Caco-2 (cell line): ENCODE results near the gene GPR17. TPM values are rescaled to one million over a fixed set of nuclear protein-coding genes. Genes with fewer than 3 reads are reported as not detected.

Source experiments
- BruUV-seq: library from RNA; stranded (reverse); fragments of 400-500 nt; replicated peaks from 2 replicates; lab custom pipeline; 2021; lab: Mats Ljungman, UMichigan
- CTCF ChIA-PET: fragments of 300-600 bp; sonication (Branson Sonifier 250); formaldehyde crosslinking; loops from one replicate; lab custom pipeline; 2022; ENCODE audit warnings: antibody characterized with exemption; lab: Charles Lee
- POLR2A ChIA-PET: fragments of 300-600 bp; sonication (Branson Sonifier 250); formaldehyde crosslinking; loops from one replicate; lab custom pipeline; 2022; ENCODE audit warnings: antibody characterized with exemption; lab: Charles Lee
- DNase-seq, 2 experiments: peaks; one replicate each; pipeline versions ENCODE4 v3.0.0 to v3.0.0-alpha.2; 2020 to 2022
- H3K27me3 ChIP-seq: replicated peaks from 2 replicates; pipeline ENCODE4 v1.6.0; 2011; ENCODE audit warnings: low read length; ENCODE audit not compliant: control insufficient read depth, insufficient read depth
- H3K36me3 ChIP-seq: 2 replicates; pipeline ENCODE4 v1.5.1; 2011; ENCODE audit warnings: low read length; ENCODE audit not compliant: control insufficient read depth, insufficient read depth
- H3K4me1 ChIP-seq: fragments of 250-450 bp; sonication (Bioruptor Pico); 2 replicates; pipeline ENCODE4 v1.5.1; 2020; ENCODE audit warnings: mild to moderate bottlenecking
- H3K4me3 ChIP-seq: 2 replicates; pipeline ENCODE4 v1.5.1; 2011; ENCODE audit warnings: low read depth, mild to moderate bottlenecking, control low read depth, low read length
- H3K9me3 ChIP-seq: fragments of 250-450 bp; sonication (Bioruptor Pico); 2 replicates; pipeline ENCODE4 v1.5.1; 2020; ENCODE audit warnings: mild to moderate bottlenecking, moderate library complexity
- H3K27ac Mint-ChIP-seq: one replicate; pipeline ENCODE4 v1.8.0; 2022; ENCODE audit warnings: mixed read lengths; ENCODE audit not compliant: unreplicated experiment
- H3K27me3 Mint-ChIP-seq: one replicate; pipeline ENCODE4 v1.8.0; 2022; ENCODE audit warnings: mixed read lengths; ENCODE audit not compliant: insufficient read depth, unreplicated experiment
- H3K36me3 Mint-ChIP-seq: one replicate; pipeline ENCODE4 v1.8.0; 2022; ENCODE audit warnings: mild to moderate bottlenecking, mixed read lengths; ENCODE audit not compliant: insufficient read depth, unreplicated experiment
- H3K4me1 Mint-ChIP-seq: one replicate; pipeline ENCODE4 v1.8.0; 2022; ENCODE audit warnings: low read depth, mixed read lengths; ENCODE audit not compliant: unreplicated experiment
- H3K4me3 Mint-ChIP-seq: one replicate; pipeline ENCODE4 v1.8.0; 2022; ENCODE audit warnings: mild to moderate bottlenecking, moderate library complexity, mixed read lengths; ENCODE audit not compliant: unreplicated experiment
- H3K9me3 Mint-ChIP-seq: one replicate; pipeline ENCODE4 v1.8.0; 2022; ENCODE audit warnings: mixed read lengths; ENCODE audit not compliant: unreplicated experiment
- intact Hi-C: fragments of 100-400 bp; cut with micrococcal nuclease; formaldehyde crosslinking; loops from one replicate; pipeline ENCODE4 v1.10.0; 2022; ENCODE audit not compliant: unreplicated experiment
- total RNA-seq: library from RNA; stranded (reverse); gene quantifications from 2 replicates; pipeline ENCODE4 v1.2.3, GENCODE V29; 2022
- TF ChIP-seq, protein P1 (sequence below), 2 experiments: fragments of 200-600 bp in 1 of 2; IDR thresholded peaks; 1 replicate in 1 of 2; 2 replicates in 1 of 2; pipeline versions ENCODE4 v1.5.1 to v1.8.0; 2011 to 2022; ENCODE audit warnings: antibody characterized with exemption in 1 of 2, control low read depth in 1 of 2, inconsistent platforms in 1 of 2, low read depth in 1 of 2, low read length in 1 of 2, mild to moderate bottlenecking in 1 of 2, moderate library complexity in 1 of 2; ENCODE audit not compliant: insufficient read depth in 1 of 2, severe bottlenecking in 1 of 2, unreplicated experiment in 1 of 2

Gene GPR17
- total RNA-seq, 1 experiment from 2014 or later = not detected

DNA sequence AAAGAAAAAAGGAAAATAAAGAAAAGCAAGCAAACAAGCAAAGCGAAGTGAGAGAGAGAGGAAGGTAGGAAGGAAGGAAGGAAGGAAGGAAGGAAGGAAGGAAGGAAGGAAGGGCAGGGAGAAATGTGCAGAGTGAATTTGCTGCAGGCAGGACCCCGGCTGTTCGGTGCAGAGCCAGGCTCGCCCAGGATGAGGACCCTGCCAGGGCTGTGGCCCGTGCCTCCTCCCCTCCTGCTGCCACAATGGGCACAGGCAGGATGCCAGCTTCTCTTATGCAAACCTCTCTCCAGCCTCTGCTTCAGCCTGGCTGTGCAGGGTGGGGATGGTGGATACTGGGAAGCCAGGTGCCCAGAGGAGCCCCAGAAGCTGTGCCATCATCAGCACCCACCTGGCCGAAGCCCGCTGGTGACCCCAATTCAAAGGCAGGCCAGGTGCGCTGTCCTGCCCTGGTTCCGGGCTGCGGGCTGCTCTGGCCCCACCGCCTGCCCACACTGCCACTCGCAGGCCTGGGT, 3.2 kb downstream of the GPR17 start:
- H3K36me3 ChIP-seq = no peaks in the 10 kb centered on the region
- no peaks in the 10 kb centered on the region for H3K9me3 Mint-ChIP-seq
- ChIA-PET POLR2A (interaction anchor here (1.5 kb wide), 1 partner anchor 123 kb away, joined by 4 read pairs; the partner anchor contains the start of gene IWS1), CTCF (interaction anchor here (1.0 to 2.5 kb wide), 3 partner anchors 51 to 452 kb away, joined by 3 to 43 read pairs (median 11); no protein-coding TSS in a partner anchor)
- H3K36me3 Mint-ChIP-seq = no peaks in the 10 kb centered on the region
- intact Hi-C loops = loop anchor here (1.0 to 2.0 kb wide), 4 partner anchors 26 to 452 kb away; partner anchors contain the start of genes IWS1 and LIMS2
- DNase-seq = no peak
- no TSS peak for BruUV-seq
- H3K4me3 Mint-ChIP-seq = no peak overlapping the region
- H3K4me1 Mint-ChIP-seq = no peaks in the 10 kb centered on the region
- no peak overlapping the region for H3K4me3 ChIP-seq
- TF ChIP-seq, protein P1, sequence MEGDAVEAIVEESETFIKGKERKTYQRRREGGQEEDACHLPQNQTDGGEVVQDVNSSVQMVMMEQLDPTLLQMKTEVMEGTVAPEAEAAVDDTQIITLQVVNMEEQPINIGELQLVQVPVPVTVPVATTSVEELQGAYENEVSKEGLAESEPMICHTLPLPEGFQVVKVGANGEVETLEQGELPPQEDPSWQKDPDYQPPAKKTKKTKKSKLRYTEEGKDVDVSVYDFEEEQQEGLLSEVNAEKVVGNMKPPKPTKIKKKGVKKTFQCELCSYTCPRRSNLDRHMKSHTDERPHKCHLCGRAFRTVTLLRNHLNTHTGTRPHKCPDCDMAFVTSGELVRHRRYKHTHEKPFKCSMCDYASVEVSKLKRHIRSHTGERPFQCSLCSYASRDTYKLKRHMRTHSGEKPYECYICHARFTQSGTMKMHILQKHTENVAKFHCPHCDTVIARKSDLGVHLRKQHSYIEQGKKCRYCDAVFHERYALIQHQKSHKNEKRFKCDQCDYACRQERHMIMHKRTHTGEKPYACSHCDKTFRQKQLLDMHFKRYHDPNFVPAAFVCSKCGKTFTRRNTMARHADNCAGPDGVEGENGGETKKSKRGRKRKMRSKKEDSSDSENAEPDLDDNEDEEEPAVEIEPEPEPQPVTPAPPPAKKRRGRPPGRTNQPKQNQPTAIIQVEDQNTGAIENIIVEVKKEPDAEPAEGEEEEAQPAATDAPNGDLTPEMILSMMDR (IDR thresholded peaks at IDR 0.05; ENCODE audit: insufficient read depth in 1 of 2, low read depth in 1 of 2, low read length in 1 of 2, severe bottlenecking in 1 of 2, unreplicated experiment in 1 of 2) = no peak
- H3K9me3 ChIP-seq = no peaks in the 10 kb centered on the region
- H3K27me3 Mint-ChIP-seq = no peaks in the 10 kb centered on the region
- no peaks in the 10 kb centered on the region for H3K27me3 ChIP-seq
- peaks cover 11% of the 10 kb centered on the region for H3K4me1 ChIP-seq
- H3K27ac Mint-ChIP-seq = no peak overlapping the region

DNA sequence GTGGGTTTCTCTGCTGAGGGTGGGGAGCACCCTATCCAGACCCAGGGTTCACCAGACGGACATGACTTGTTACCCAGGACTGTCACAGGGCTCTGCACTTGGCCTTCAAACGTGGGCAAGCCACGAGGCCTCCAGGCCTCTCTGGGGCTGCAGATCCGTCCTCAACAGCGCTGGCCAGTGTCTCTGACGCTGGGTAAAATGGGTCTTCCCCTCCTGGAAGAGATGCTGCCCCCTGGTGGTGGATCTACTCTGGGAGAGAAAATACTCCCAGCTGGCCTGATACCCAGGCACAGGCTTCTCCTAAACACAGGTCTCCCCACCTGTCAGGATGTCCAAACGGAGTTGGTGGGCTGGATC, 3.7 kb downstream of the GPR17 start:
- ChIA-PET CTCF (interaction anchor here (0.8 to 2.5 kb wide), 7 partner anchors 11 to 453 kb away, joined by 3 to 43 read pairs (median 4); partner anchors contain the start of gene LIMS2), POLR2A (interaction anchor here (1.5 kb wide), 1 partner anchor 123 kb away, joined by 4 read pairs; the partner anchor contains the start of gene IWS1)
- Histone ChIP-seq H3K9me3 (no peaks in the 10 kb centered on the region), H3K27me3 (no peaks in the 10 kb centered on the region), H3K36me3 (no peaks in the 10 kb centered on the region), H3K4me1 (peaks cover 11% of the 10 kb centered on the region), H3K4me3 (no peak overlapping the region)
- H3K9me3 Mint-ChIP-seq = no peaks in the 10 kb centered on the region
- H3K27me3 Mint-ChIP-seq = no peaks in the 10 kb centered on the region
- H3K27ac Mint-ChIP-seq = no peak overlapping the region
- intact Hi-C loops = loop anchor here (1.0 to 2.0 kb wide), 4 partner anchors 26 to 453 kb away; partner anchors contain the start of genes IWS1 and LIMS2
- no peaks in the 10 kb centered on the region for H3K36me3 Mint-ChIP-seq
- TF ChIP-seq, protein P1 (IDR thresholded peaks at IDR 0.05; ENCODE audit: insufficient read depth in 1 of 2, low read depth in 1 of 2, low read length in 1 of 2, severe bottlenecking in 1 of 2, unreplicated experiment in 1 of 2) = peak; percentile 82 to 86
- H3K4me1 Mint-ChIP-seq = no peaks in the 10 kb centered on the region
- DNase-seq = peak; percentile 87 to 90
- no TSS peak for BruUV-seq
- no peak overlapping the region for H3K4me3 Mint-ChIP-seq

DNA sequence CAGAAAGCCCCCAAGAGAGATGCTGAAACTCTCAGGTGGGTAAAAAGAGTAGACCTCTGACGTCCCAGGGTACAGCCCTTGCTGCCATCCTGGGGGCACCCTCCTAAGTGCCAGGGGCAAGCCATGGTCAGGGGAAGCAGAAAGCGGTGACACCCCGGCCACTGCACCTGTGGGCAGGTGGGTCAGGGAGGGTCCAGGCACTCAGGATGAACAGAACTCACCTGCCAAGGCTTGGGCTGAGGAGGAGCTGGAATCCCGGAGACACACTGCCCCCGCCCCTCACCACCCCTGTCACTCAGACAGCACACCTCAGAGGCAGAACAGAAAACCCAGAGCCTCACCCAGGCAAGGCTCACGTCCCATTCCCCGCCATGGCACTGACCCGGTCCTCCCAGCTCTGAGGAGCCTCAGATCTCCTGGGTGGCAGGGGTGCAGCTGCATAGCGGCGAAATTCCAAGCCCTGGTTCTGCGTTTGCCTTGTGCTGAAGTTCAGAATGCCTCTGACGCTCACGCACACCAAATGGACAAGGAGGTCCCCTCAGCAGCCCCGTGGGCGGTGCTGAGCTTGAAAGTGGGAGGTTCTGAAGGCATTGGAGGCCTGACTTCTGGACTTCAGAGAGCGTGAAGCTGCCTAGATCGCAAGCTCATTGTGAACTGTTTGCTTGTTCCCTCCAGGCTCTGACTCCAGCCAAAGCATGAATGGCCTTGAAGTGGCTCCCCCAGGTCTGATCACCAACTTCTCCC, 4.3 kb downstream of the GPR17 start:
- H3K36me3 ChIP-seq = no peaks in the 10 kb centered on the region
- no peak overlapping the region for H3K4me3 ChIP-seq
- ChIA-PET CTCF (interaction anchor here (0.6 to 2.5 kb wide), 8 partner anchors 10 to 453 kb away, joined by 3 to 43 read pairs (median 4); partner anchors contain the start of gene LIMS2), POLR2A (interaction anchor here (1.5 kb wide), 1 partner anchor 124 kb away, joined by 4 read pairs; the partner anchor contains the start of gene IWS1)
- Mint-ChIP-seq H3K27me3 (no peaks in the 10 kb centered on the region), H3K27ac (no peak overlapping the region), H3K4me1 (no peaks in the 10 kb centered on the region), H3K4me3 (no peak overlapping the region), H3K9me3 (no peaks in the 10 kb centered on the region), H3K36me3 (no peaks in the 10 kb centered on the region)
- no peaks in the 10 kb centered on the region for H3K9me3 ChIP-seq
- no peaks in the 10 kb centered on the region for H3K27me3 ChIP-seq
- TF ChIP-seq, protein P1 (IDR thresholded peaks at IDR 0.05; ENCODE audit: insufficient read depth in 1 of 2, low read depth in 1 of 2, low read length in 1 of 2, severe bottlenecking in 1 of 2, unreplicated experiment in 1 of 2) = peak in 1 of 2 experiments; percentile 5
- DNase-seq = no peak
- intact Hi-C loops = no loop called here
- no TSS peak for BruUV-seq
- peaks cover 8% of the 10 kb centered on the region for H3K4me1 ChIP-seq
